Measurements from ENCODE around the gene SH3TC2. TPM values are rescaled to one million over a fixed set of nuclear protein-coding genes. Genes with fewer than 3 reads are reported as not detected.

The SH3TC2 gene
- polyA plus RNA-seq, 4 donors: 0.36 to 0.68 TPM; not detected in 2

DNA sequence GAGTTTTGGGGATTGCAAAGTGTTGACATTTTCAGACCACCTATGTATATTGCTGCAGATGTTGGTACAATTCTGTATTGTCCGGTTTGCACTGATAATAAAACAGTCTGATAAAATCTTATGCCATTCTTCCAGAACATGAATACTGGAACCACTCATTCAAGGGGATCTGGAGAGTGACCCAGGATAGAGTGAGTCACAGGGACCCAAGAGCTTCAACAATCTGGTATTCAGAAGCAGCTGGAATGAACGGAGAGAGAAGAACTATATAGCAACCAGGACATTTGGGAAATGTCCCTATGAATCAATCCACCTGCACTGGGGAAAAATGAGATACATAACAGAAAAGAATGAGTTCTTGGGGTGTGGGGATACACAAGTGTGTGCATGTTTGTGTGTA is 73.3 kb downstream of the SH3TC2 start:
- Histone ChIP-seq H3K4me1 (ENCODE audit: control insufficient read depth in 3 of 3, insufficient read depth in 2 of 3, low read depth in 1 of 3, low read length in 2 of 3) (no peaks in the 10 kb centered on the region), H3K36me3 (ENCODE audit: control insufficient read depth in 3 of 3, insufficient read depth in 2 of 3, low read depth in 1 of 3, low read length in 3 of 3) (no peaks in the 10 kb centered on the region), H3K27ac (ENCODE audit: low read depth in 1 of 3, low read length in 2 of 3) (no peak overlapping the region), H3K27me3 (ENCODE audit: control insufficient read depth in 3 of 3, insufficient read depth in 3 of 3, low read length in 3 of 3) (peaks cover 0 to 3% (median 0%) of the 10 kb centered on the region in 3 donors), H3K4me3 (ENCODE audit: low read depth in 1 of 3, low read length in 3 of 3) (no peak overlapping the region), H3K9me3 (ENCODE audit: control insufficient read depth in 2 of 2, insufficient read depth in 1 of 2, low read depth in 1 of 2, low read length in 1 of 2) (peaks cover 0 to 2% of the 10 kb centered on the region in 2 donors)
- 68 to 82% (median 75%) methylated on average over 2 of the region's 2 CpGs for WGBS, 3 donors
- DNase-seq (no peak), FAIRE-seq (no peak)

DNA sequence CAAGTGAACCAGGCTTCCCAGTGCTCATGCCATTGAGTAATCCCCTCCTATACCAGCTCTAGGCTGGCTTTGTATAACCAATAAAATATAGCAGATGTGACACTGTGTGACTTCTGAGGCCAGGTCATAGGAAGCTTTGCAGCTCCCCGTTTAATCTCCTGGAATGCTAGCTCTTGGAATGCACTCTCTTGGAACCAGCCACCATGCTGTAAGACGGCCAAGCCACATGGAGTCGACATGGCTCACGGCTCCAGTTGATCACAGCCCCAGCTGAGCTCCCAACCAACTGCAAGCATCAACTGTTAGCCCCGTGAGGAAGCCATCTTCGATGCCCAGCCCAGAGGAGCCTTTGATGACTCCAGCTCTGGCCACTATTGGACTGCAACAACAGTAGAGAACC is 74.5 kb downstream of the SH3TC2 start:
- WGBS, 3 donors: 75 to 90% (median 87%) methylated on average over 6 of the region's 6 CpGs
- Histone ChIP-seq H3K27me3 (ENCODE audit: control insufficient read depth in 3 of 3, insufficient read depth in 3 of 3, low read length in 3 of 3) (peaks cover 0 to 2% (median 0%) of the 10 kb centered on the region in 3 donors), H3K9me3 (ENCODE audit: control insufficient read depth in 2 of 2, insufficient read depth in 1 of 2, low read depth in 1 of 2, low read length in 1 of 2) (peaks cover 0 to 5% of the 10 kb centered on the region in 2 donors), H3K36me3 (ENCODE audit: control insufficient read depth in 3 of 3, insufficient read depth in 2 of 3, low read depth in 1 of 3, low read length in 3 of 3) (no peaks in the 10 kb centered on the region), H3K27ac (ENCODE audit: low read depth in 1 of 3, low read length in 2 of 3) (no peak overlapping the region), H3K4me1 (ENCODE audit: control insufficient read depth in 3 of 3, insufficient read depth in 2 of 3, low read depth in 1 of 3, low read length in 2 of 3) (no peaks in the 10 kb centered on the region), H3K4me3 (ENCODE audit: low read depth in 1 of 3, low read length in 3 of 3) (no peak overlapping the region)
- FAIRE-seq (no peak), DNase-seq (no peak)

GRCh38 chr5:148986636-148987035 is 76.2 kb downstream of the SH3TC2 start:
- H3K4me1 ChIP-seq (ENCODE audit: control insufficient read depth in 3 of 3, insufficient read depth in 2 of 3, low read depth in 1 of 3, low read length in 2 of 3): no peaks in the 10 kb centered on the region
- no peak for DNase-seq
- WGBS, 3 donors: 56 to 64% (median 57%) methylated on average over 2 of the region's 2 CpGs
- H3K9me3 ChIP-seq (ENCODE audit: control insufficient read depth in 2 of 2, insufficient read depth in 1 of 2, low read depth in 1 of 2, low read length in 1 of 2): peaks cover 0 to 5% of the 10 kb centered on the region in 2 donors
- no peak overlapping the region for H3K4me3 ChIP-seq (ENCODE audit: low read depth in 1 of 3, low read length in 3 of 3)
- H3K36me3 ChIP-seq (ENCODE audit: control insufficient read depth in 3 of 3, insufficient read depth in 2 of 3, low read depth in 1 of 3, low read length in 3 of 3): no peaks in the 10 kb centered on the region
- no peak for FAIRE-seq
- no peak overlapping the region for H3K27ac ChIP-seq (ENCODE audit: low read depth in 1 of 3, low read length in 2 of 3)
- H3K27me3 ChIP-seq (ENCODE audit: control insufficient read depth in 3 of 3, insufficient read depth in 3 of 3, low read length in 3 of 3): peaks cover 0 to 2% (median 0%) of the 10 kb centered on the region in 3 donors

- Histone ChIP-seq H3K4me1 (ENCODE audit: control insufficient read depth in 3 of 3, insufficient read depth in 2 of 3, low read depth in 1 of 3, low read length in 2 of 3) (no peaks in the 10 kb centered on the region), H3K36me3 (ENCODE audit: control insufficient read depth in 3 of 3, insufficient read depth in 2 of 3, low read depth in 1 of 3, low read length in 3 of 3) (no peaks in the 10 kb centered on the region), H3K27ac (ENCODE audit: low read depth in 1 of 3, low read length in 2 of 3) (no peak overlapping the region), H3K4me3 (ENCODE audit: low read depth in 1 of 3, low read length in 3 of 3) (no peak overlapping the region), H3K9me3 (ENCODE audit: control insufficient read depth in 2 of 2, insufficient read depth in 1 of 2, low read depth in 1 of 2, low read length in 1 of 2) (peaks cover 0 to 5% of the 10 kb centered on the region in 2 donors), H3K27me3 (ENCODE audit: control insufficient read depth in 3 of 3, insufficient read depth in 3 of 3, low read length in 3 of 3) (no peaks in the 10 kb centered on the region)
- FAIRE-seq: no peak
- 71 to 84% (median 74%) methylated on average over 1 of the region's 1 CpG for WGBS, 3 donors
- DNase-seq: no peak
These were observed 78.5 kb downstream of the SH3TC2 start for GRCh38 chr5:148984345-148984744.

DNA sequence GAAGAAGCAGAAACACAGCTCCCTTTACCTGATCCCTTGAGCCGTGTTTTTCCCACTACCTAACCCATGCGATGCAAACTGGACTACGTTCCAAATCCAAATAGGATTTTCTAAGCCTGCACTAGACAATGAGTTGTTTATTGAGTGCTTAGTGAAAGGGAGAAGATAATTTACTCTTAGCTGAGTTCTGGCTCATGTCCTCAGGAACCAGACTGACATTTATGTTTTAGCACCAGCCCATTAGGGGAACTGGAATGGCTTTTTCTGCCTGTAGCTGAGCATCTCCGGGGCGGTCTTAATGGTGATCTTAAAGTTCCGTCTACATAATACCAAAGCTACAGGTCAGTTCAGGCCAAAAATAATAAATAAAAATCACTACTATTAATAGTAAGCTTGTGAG is 81.5 kb downstream of the SH3TC2 start:
- WGBS, 3 donors: 55 to 82% (median 78%) methylated on average over 6 of the region's 6 CpGs
- H3K27me3 ChIP-seq (ENCODE audit: control insufficient read depth in 3 of 3, insufficient read depth in 3 of 3, low read length in 3 of 3): peaks cover 0 to 6% (median 0%) of the 10 kb centered on the region in 3 donors
- H3K9me3 ChIP-seq (ENCODE audit: control insufficient read depth in 2 of 2, insufficient read depth in 1 of 2, low read depth in 1 of 2, low read length in 1 of 2): peaks cover 0 to 3% of the 10 kb centered on the region in 2 donors
- no peak overlapping the region for H3K27ac ChIP-seq (ENCODE audit: low read depth in 1 of 3, low read length in 2 of 3)
- no peak overlapping the region for H3K4me3 ChIP-seq (ENCODE audit: low read depth in 1 of 3, low read length in 3 of 3)
- no peaks in the 10 kb centered on the region for H3K36me3 ChIP-seq (ENCODE audit: control insufficient read depth in 3 of 3, insufficient read depth in 2 of 3, low read depth in 1 of 3, low read length in 3 of 3)
- FAIRE-seq (no peak), DNase-seq (no peak)
- no peaks in the 10 kb centered on the region for H3K4me1 ChIP-seq (ENCODE audit: control insufficient read depth in 3 of 3, insufficient read depth in 2 of 3, low read depth in 1 of 3, low read length in 2 of 3)

DNA sequence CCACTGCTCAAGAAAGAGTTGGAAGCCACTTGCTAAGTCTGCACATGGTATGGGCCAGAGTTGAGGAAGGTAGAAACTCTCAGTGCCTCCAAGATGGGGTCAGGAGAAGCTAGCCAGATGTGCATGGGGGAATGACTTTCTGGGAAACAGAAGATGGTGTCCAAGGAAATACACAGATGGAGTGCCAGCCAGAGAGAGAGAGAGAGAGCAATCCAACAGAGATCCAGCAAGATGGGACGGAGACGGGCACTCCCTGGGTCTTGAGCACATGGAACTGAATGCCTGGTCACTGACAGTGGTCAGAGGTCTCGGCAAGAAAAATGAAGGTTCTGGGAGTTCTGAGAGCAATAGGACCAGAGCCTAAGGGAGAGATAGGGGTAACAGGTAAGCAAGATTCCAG is 82.1 kb downstream of the SH3TC2 start:
- no peak overlapping the region for H3K4me3 ChIP-seq (ENCODE audit: low read depth in 1 of 3, low read length in 3 of 3)
- peaks cover 0 to 3% of the 10 kb centered on the region in 2 donors for H3K9me3 ChIP-seq (ENCODE audit: control insufficient read depth in 2 of 2, insufficient read depth in 1 of 2, low read depth in 1 of 2, low read length in 1 of 2)
- FAIRE-seq: no peak
- DNase-seq: no peak
- 94 to 97% (median 96%) methylated on average over 3 of the region's 3 CpGs for WGBS, 3 donors
- H3K27me3 ChIP-seq (ENCODE audit: control insufficient read depth in 3 of 3, insufficient read depth in 3 of 3, low read length in 3 of 3): peaks cover 0 to 6% (median 0%) of the 10 kb centered on the region in 3 donors
- H3K4me1 ChIP-seq (ENCODE audit: control insufficient read depth in 3 of 3, insufficient read depth in 2 of 3, low read depth in 1 of 3, low read length in 2 of 3): no peaks in the 10 kb centered on the region
- H3K27ac ChIP-seq (ENCODE audit: low read depth in 1 of 3, low read length in 2 of 3): no peak overlapping the region
- no peaks in the 10 kb centered on the region for H3K36me3 ChIP-seq (ENCODE audit: control insufficient read depth in 3 of 3, insufficient read depth in 2 of 3, low read depth in 1 of 3, low read length in 3 of 3)

DNA sequence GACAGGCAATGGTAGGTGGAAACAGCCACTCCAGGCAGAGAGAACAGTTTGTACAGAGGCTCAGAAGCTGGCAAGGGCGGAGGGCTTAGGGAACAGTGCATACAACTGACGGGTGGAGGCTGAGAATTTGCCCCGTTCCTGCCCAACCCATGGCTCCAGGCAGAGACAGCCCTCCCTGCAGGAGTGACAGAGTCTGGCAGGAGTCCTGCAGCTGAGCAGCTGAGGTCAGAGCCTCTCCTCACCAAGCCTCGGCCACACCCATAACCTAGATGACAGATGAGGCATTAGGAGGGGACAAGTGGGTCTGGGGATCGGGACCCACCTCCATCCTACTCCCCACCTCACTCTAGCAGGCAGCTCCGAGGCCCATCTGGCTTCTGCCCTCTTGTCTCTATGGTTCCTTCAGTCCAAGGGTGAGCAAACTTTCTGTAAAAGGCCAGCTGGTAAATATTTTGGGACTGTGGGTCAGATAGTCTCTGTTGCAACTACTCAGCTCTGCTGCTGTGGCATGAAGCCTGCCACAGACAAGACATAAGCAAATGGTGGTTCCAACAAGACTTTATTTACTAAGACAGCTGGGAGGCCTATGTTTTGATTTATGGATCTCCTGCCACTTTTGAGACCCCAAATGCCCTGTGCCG is 83.7 kb downstream of the SH3TC2 start:
- Histone ChIP-seq H3K9me3 (ENCODE audit: control insufficient read depth in 2 of 2, insufficient read depth in 1 of 2, low read depth in 1 of 2, low read length in 1 of 2) (no peaks in the 10 kb centered on the region), H3K27me3 (ENCODE audit: control insufficient read depth in 3 of 3, insufficient read depth in 3 of 3, low read length in 3 of 3) (peaks cover 0 to 6% (median 0%) of the 10 kb centered on the region in 3 donors), H3K4me1 (ENCODE audit: control insufficient read depth in 3 of 3, insufficient read depth in 2 of 3, low read depth in 1 of 3, low read length in 2 of 3) (no peaks in the 10 kb centered on the region), H3K4me3 (ENCODE audit: low read depth in 1 of 3, low read length in 3 of 3) (no peak overlapping the region), H3K36me3 (ENCODE audit: control insufficient read depth in 3 of 3, insufficient read depth in 2 of 3, low read depth in 1 of 3, low read length in 3 of 3) (no peaks in the 10 kb centered on the region), H3K27ac (ENCODE audit: low read depth in 1 of 3, low read length in 2 of 3) (no peak overlapping the region)
- FAIRE-seq: no peak
- 41 to 65% (median 49%) methylated on average over 7 of the region's 7 CpGs for WGBS, 3 donors
- no peak for DNase-seq

GRCh38 chr5:148978370-148979082 is 84.3 kb downstream of the SH3TC2 start:
- no peak for FAIRE-seq
- no peak for DNase-seq
- 53 to 76% (median 56%) methylated on average over 7 of the region's 7 CpGs for WGBS, 3 donors
- Histone ChIP-seq H3K27me3 (ENCODE audit: control insufficient read depth in 3 of 3, insufficient read depth in 3 of 3, low read length in 3 of 3) (peaks cover 0 to 10% (median 0%) of the 10 kb centered on the region in 3 donors), H3K9me3 (ENCODE audit: control insufficient read depth in 2 of 2, insufficient read depth in 1 of 2, low read depth in 1 of 2, low read length in 1 of 2) (no peaks in the 10 kb centered on the region), H3K4me1 (ENCODE audit: control insufficient read depth in 3 of 3, insufficient read depth in 2 of 3, low read depth in 1 of 3, low read length in 2 of 3) (no peaks in the 10 kb centered on the region), H3K27ac (ENCODE audit: low read depth in 1 of 3, low read length in 2 of 3) (no peak overlapping the region), H3K36me3 (ENCODE audit: control insufficient read depth in 3 of 3, insufficient read depth in 2 of 3, low read depth in 1 of 3, low read length in 3 of 3) (no peaks in the 10 kb centered on the region), H3K4me3 (ENCODE audit: low read depth in 1 of 3, low read length in 3 of 3) (no peak overlapping the region)
